IPS-20b (cell line): ENCODE results near the gene CFL1.

Experiments
- H3K27ac ChIP-seq: one replicate; pipeline ENCODE4 v1.5.1; 2013; ENCODE audit warnings: low read length
- H3K27me3 ChIP-seq: 2 replicates; pipeline ENCODE4 v1.6.1; 2013; ENCODE audit warnings: mild to moderate bottlenecking, low read length, inconsistent platforms; ENCODE audit not compliant: insufficient read depth
- H3K36me3 ChIP-seq: 2 replicates; pipeline ENCODE4 v1.6.1; 2013; ENCODE audit warnings: low read depth, mild to moderate bottlenecking, inconsistent platforms, low read length, moderate library complexity; ENCODE audit not compliant: insufficient read depth
- H3K4me1 ChIP-seq: 2 replicates; pipeline ENCODE4 v1.6.1; 2013; ENCODE audit warnings: mild to moderate bottlenecking, control low read depth, inconsistent platforms, low read length, moderate library complexity; ENCODE audit not compliant: insufficient read depth
- H3K4me3 ChIP-seq: 2 replicates; pipeline ENCODE4 v1.5.1; 2013; ENCODE audit warnings: mild to moderate bottlenecking, low read length, inconsistent platforms
- H3K9ac ChIP-seq: 2 replicates; pipeline ENCODE4 v1.6.1; 2013; ENCODE audit warnings: low read depth, mild to moderate bottlenecking, inconsistent platforms, low read length, moderate library complexity
- H3K9me3 ChIP-seq: 2 replicates; pipeline ENCODE4 v1.6.1; 2013; ENCODE audit warnings: mild to moderate bottlenecking, low read depth, low read length, inconsistent platforms; ENCODE audit not compliant: insufficient read depth

Gene CFL1

DNA sequence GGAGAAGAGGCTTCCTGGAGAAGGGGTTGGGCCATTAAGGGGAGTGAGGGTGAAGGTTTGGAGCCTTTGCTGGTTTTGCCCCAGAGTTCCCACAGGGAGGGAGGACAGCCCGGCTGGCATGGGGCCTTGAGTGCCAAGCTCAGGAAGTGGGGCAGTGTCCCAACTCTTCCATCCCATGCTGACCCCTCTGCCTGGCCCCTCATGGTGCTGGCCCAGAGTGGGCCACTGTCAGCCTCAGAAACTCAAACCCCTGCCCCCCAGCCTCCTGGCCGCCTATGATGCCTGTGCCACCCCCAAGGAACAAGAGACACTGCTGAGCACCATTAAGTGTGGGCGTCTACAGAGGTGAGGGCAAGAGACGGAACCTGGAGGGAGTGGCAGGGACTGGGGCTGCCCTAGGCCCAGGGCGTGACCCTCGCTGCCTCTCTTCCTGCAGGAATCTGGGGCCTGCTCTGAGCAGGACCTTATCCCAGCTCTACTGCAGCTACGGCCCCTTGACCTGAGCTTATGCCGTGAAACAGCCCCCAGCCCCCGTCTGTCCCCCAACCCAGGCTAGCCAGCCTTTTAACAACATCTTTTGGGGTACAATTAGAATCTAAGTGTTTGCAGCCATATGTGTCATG, 7.7 kb upstream of the CFL1 start:
- H3K27ac ChIP-seq, result no peak overlapping the region
- H3K36me3 ChIP-seq, result peaks cover 52% of the 10 kb centered on the region
- peaks cover 5% of the 10 kb centered on the region; the same call in 1 of the 2 replicates for H3K4me1 ChIP-seq
- no peak overlapping the region for H3K4me3 ChIP-seq
- H3K27me3 ChIP-seq, result peaks cover 10% of the 10 kb centered on the region; the same call in 1 of the 2 replicates
- H3K9ac ChIP-seq, result no peak overlapping the region
- H3K9me3 ChIP-seq, result no peaks in the 10 kb centered on the region

GRCh38 chr11:65864706-65865471, 6.9 kb upstream of the CFL1 start:
- Histone ChIP-seq H3K4me1 (peaks cover 5% of the 10 kb centered on the region; the same call in 1 of the 2 replicates), H3K27me3 (peaks cover 10% of the 10 kb centered on the region; the same call in 1 of the 2 replicates), H3K27ac (no peak overlapping the region), H3K9ac (no peak overlapping the region), H3K9me3 (no peaks in the 10 kb centered on the region), H3K36me3 (peaks cover 52% of the 10 kb centered on the region), H3K4me3 (no peak overlapping the region)

GRCh38 chr11:65863889-65864705, 6.1 kb upstream of the CFL1 start:
- Histone ChIP-seq H3K9me3 (no peaks in the 10 kb centered on the region), H3K36me3 (peaks cover 52% of the 10 kb centered on the region)

DNA sequence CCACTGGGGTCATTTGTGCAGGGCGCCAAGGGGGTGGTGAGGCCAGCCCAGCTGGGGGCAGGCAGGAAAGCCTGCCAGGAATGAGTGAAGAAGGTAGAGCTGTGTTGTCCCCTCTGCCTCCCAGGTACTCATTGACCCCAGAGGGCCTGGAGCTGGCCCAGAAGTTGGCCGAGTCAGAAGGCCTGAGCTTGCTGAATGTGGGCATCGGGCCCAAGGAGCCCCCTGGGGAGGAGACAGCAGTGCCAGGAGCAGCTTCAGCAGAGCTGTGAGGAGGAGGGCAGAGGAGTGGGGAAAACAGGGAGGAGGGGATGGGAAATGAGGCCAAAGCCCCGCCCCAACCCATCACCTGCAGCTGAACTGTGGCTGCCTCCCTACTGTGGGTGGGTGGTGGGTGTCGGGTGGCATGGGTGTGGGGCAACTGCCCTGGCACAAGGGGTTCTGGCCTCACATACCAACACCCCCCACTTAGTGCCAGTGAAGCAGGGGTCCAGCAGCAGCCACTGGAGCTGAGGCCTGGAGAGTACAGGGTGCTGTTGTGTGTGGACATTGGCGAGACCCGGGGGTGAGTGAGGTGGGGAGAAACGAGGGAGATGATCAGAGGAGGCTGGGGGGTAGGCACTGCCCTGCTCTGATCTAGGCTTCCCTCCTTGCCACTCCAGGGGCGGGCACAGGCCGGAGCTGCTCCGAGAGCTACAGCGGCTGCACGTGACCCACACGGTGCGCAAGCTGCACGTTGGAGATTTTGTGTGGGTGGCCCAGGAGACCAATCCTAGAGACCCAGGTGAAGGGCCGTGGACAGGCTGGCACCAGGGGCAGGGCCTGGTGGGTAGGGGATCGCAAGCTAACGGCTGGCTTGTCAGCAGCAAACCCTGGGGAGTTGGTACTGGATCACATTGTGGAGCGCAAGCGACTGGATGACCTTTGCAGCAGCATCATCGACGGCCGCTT, 5.2 kb upstream of the CFL1 start:
- peaks cover 52% of the 10 kb centered on the region for H3K36me3 ChIP-seq
- peaks cover 5% of the 10 kb centered on the region; the same call in 1 of the 2 replicates for H3K4me1 ChIP-seq
- H3K27me3 ChIP-seq, result no peaks in the 10 kb centered on the region
- H3K9me3 ChIP-seq, result no peaks in the 10 kb centered on the region
- H3K4me3 ChIP-seq, result no peak overlapping the region
- H3K27ac ChIP-seq, result no peak overlapping the region
- no peak overlapping the region for H3K9ac ChIP-seq

More at GRCh38 chr11:65863889-65864705, 6.1 kb upstream of the CFL1 start:
- Histone ChIP-seq H3K27me3 (peaks cover 6% of the 10 kb centered on the region; the same call in 1 of the 2 replicates), H3K9ac (no peak overlapping the region), H3K27ac (no peak overlapping the region), H3K4me1 (peaks cover 5% of the 10 kb centered on the region; the same call in 1 of the 2 replicates), H3K4me3 (no peak overlapping the region)

DNA sequence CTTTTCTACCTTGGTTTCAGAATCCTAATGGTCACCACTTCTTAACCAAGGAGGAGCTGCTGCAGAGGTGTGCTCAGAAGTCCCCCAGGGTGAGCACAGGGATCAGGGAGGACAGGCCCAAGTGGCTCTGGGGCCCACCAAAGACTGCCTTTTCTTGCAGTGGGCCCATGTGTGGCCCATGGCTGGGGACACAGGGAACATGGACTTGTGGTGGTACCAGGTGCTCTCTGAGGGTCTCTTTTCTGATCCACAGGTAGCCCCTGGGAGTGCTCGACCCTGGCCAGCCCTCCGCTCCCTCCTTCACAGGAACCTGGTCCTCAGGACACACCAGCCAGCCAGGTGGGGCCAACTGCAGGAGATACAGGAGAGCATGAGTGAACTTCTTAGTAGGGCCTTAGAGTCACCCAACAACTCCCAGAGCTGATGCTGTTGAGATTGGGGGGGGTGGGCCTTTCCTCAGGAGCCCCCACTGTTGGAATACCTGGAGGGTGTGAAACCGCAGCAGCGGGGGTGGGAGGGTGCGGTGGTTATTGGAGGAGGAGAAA, 4.3 kb upstream of the CFL1 start:
- Histone ChIP-seq H3K36me3 (peaks cover 52% of the 10 kb centered on the region), H3K4me1 (peaks cover 5% of the 10 kb centered on the region; the same call in 1 of the 2 replicates), H3K9ac (no peak overlapping the region), H3K9me3 (no peaks in the 10 kb centered on the region), H3K4me3 (no peak overlapping the region), H3K27me3 (no peaks in the 10 kb centered on the region), H3K27ac (no peak overlapping the region)

GRCh38 chr11:65861533-65862183, 3.7 kb upstream of the CFL1 start:
- Histone ChIP-seq H3K9me3 (no peaks in the 10 kb centered on the region), H3K27me3 (no peaks in the 10 kb centered on the region), H3K4me3 (peak overlapping the region; percentile 86), H3K9ac (peak overlapping the region; percentile 99; the same call in 1 of the 2 replicates), H3K27ac (no peak overlapping the region), H3K4me1 (peaks cover 5% of the 10 kb centered on the region; the same call in 1 of the 2 replicates), H3K36me3 (peaks cover 53% of the 10 kb centered on the region)

DNA sequence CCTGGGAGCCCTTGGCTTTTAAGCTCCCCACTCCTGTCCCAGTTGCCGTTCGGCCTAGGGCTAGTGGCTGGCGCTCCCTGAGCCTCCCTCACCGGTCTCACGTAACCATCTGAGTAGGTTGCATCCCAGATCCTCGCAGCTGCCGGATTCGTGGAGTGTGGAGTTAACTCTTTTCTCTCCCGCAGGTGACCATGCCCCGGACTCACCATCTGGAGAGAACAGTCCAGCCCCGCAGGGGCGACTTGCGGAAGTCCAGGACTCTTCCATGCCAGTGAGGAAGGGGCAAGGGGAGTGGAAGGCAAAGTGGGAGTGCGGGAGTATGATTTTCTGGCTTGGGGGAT, 3.2 kb upstream of the CFL1 start:
- Histone ChIP-seq H3K27ac (peak overlapping the region; percentile 95), H3K4me1 (peaks cover 5% of the 10 kb centered on the region; the same call in 1 of the 2 replicates), H3K27me3 (no peaks in the 10 kb centered on the region), H3K36me3 (peaks cover 53% of the 10 kb centered on the region), H3K4me3 (peak overlapping the region; percentile 86), H3K9me3 (no peaks in the 10 kb centered on the region), H3K9ac (peak overlapping the region; percentile 99; the same call in 1 of the 2 replicates)

GRCh38 chr11:65860278-65861164, 2.5 kb upstream of the CFL1 start, which contains the start of gene MUS81:
TSS of gene MUS81 (plus strand) at chr11:65860433. CDS start at chr11:65860754, 321 bp downstream.
- H3K9me3 ChIP-seq, result no peaks in the 10 kb centered on the region
- peaks cover 5% of the 10 kb centered on the region; the same call in 1 of the 2 replicates for H3K4me1 ChIP-seq
- H3K27me3 ChIP-seq, result no peaks in the 10 kb centered on the region
- H3K9ac ChIP-seq, result peak within 1 kb of the TSS; percentile 99
- peak within 1 kb of the TSS; percentile 95 for H3K27ac ChIP-seq
- peak within 1 kb of the TSS; percentile 86 for H3K4me3 ChIP-seq
- peaks cover 53% of the 10 kb centered on the region for H3K36me3 ChIP-seq

- Histone ChIP-seq H3K4me3 (peak overlapping the region; percentile 86), H3K36me3 (peaks cover 53% of the 10 kb centered on the region), H3K27ac (peak overlapping the region; percentile 95)
Observed at GRCh38 chr11:65859812-65860277, 1.9 kb upstream of the CFL1 start.

More at GRCh38 chr11:65859812-65860277, 1.9 kb upstream of the CFL1 start:
- Histone ChIP-seq H3K27me3 (no peaks in the 10 kb centered on the region), H3K9ac (peak overlapping the region; percentile 99), H3K9me3 (no peaks in the 10 kb centered on the region), H3K4me1 (peaks cover 5% of the 10 kb centered on the region; the same call in 1 of the 2 replicates)
